Loucy (cell line): Measurements from ENCODE around the gene PRAF2.

Experiments
- CTCF ChIP-seq: fragments of 200-600 bp; sonication (generic); conservative IDR thresholded peaks from 2 replicates; pipeline ENCODE4 v1.5.1; 2014; ENCODE audit warnings: mild to moderate bottlenecking, antibody characterized with exemption, low read length
- EZH2phosphoT487 ChIP-seq: fragments of 200-600 bp; IDR thresholded peaks from 2 replicates; pipeline ENCODE4 v1.6.1; 2018; ENCODE audit warnings: antibody characterized with exemption, mild to moderate bottlenecking, moderate library complexity, borderline replicate concordance

- TF ChIP-seq CTCF (no peak), EZH2phosphoT487 (no peak)
Measured at GRCh38 chrX:49064303-49064702, 9.5 kb downstream of the PRAF2 start.
